ENCODE measurements around the gene ARHGEF40.

GRCh38 chr14:21083565-21084325 lies 13.6 kb downstream of the ARHGEF40 start:
- TF ChIP-seq CTCF (IDR thresholded peaks at IDR 0.05): no peak
- TF ChIP-seq POLR2AphosphoS5 (IDR thresholded peaks at IDR 0.05): no peak
- TF ChIP-seq POLR2A (IDR thresholded peaks at IDR 0.05): no peak
